Upper lobe of right lung (tissue), 1 donor: ENCODE measurements around the gene NTRK1. TPM values are rescaled to one million over a fixed set of nuclear protein-coding genes. Genes with fewer than 3 reads are reported as not detected.

Source experiments
- ATAC-seq: fragments of 200-7000 bp; cut with Tn5 transposase; one replicate; pipeline ENCODE4 v1.9.1; 2020; ENCODE audit warnings: mild to moderate bottlenecking, moderate library complexity
- DNase-seq: peaks from one replicate; pipeline ENCODE4 v3.0.0-alpha.2; 2020
- H3K27ac ChIP-seq: fragments of 200-600 bp; one replicate; pipeline ENCODE4 v1.8.0; 2022
- H3K27me3 ChIP-seq: fragments of 200-600 bp; one replicate; pipeline ENCODE4 v1.8.0; 2022; ENCODE audit warnings: mild to moderate bottlenecking
- H3K36me3 ChIP-seq: fragments of 200-600 bp; one replicate; pipeline ENCODE4 v1.8.0; 2022
- H3K4me1 ChIP-seq: fragments of 200-600 bp; one replicate; pipeline ENCODE4 v1.8.0; 2022
- H3K4me3 ChIP-seq: fragments of 200-600 bp; one replicate; pipeline ENCODE4 v1.8.0; 2022; ENCODE audit warnings: mild to moderate bottlenecking
- H3K9me3 ChIP-seq: fragments of 200-600 bp; one replicate; pipeline ENCODE4 v1.8.0; 2022
- CTCF ChIP-seq: fragments of 200-600 bp; IDR thresholded peaks from one replicate; pipeline ENCODE4 v1.8.0; 2022; ENCODE audit warnings: antibody characterized with exemption
- intact Hi-C: fragments of 100-400 bp; cut with DNase I; formaldehyde crosslinking; loops from one replicate; pipeline ENCODE4 v1.11.0; 2022
- total RNA-seq: library from RNA; stranded (reverse); fragmentation: NEBNext Ultra II Directional; extraction: Animal tissue kit (Norgen Biotek cat#: 25700); gene quantifications from one replicate; pipeline ENCODE4 v1.2.1, GENCODE V29; 2021
- donor health status: DM: no; HTN: yes; CAD: no; lungs with severe emphysema.

Gene NTRK1
- total RNA-seq, 1 donor from 2014 or later: 1.2 TPM

- Histone ChIP-seq H3K36me3 (peaks cover 6% of the 10 kb centered on the region), H3K4me3 (no peak overlapping the region), H3K27me3 (no peaks in the 10 kb centered on the region), H3K9me3 (no peaks in the 10 kb centered on the region), H3K27ac (no peak overlapping the region), H3K4me1 (peaks cover 51% of the 10 kb centered on the region)
- no peak for TF ChIP-seq CTCF
- DNase-seq: no peak
- no peak for ATAC-seq
- intact Hi-C loops: no loop called here
These were observed 40.9 kb downstream of the NTRK1 start for GRCh38 chr1:156901590-156901900.

GRCh38 chr1:156901966-156902915, 41.6 kb downstream of the NTRK1 start:
- Histone ChIP-seq H3K4me1 (peaks cover 48% of the 10 kb centered on the region), H3K4me3 (no peak overlapping the region), H3K9me3 (no peaks in the 10 kb centered on the region), H3K27ac (no peak overlapping the region), H3K36me3 (peaks cover 6% of the 10 kb centered on the region), H3K27me3 (no peaks in the 10 kb centered on the region)
- intact Hi-C loops: no loop called here
- no peak for TF ChIP-seq CTCF
- DNase-seq: no peak
- ATAC-seq: no peak

- ATAC-seq: no peak
- peaks cover 6% of the 10 kb centered on the region for H3K36me3 ChIP-seq
- no peak for TF ChIP-seq CTCF
- no peaks in the 10 kb centered on the region for H3K9me3 ChIP-seq
- DNase-seq: no peak
- H3K27me3 ChIP-seq: no peaks in the 10 kb centered on the region
- intact Hi-C loops: no loop called here
- no peak overlapping the region for H3K27ac ChIP-seq
- no peak overlapping the region for H3K4me3 ChIP-seq
- peaks cover 37% of the 10 kb centered on the region for H3K4me1 ChIP-seq
These were observed 42.8 kb downstream of the NTRK1 start for GRCh38 chr1:156903328-156904091.

GRCh38 chr1:156904187-156904959, 43.7 kb downstream of the NTRK1 start:
- peaks cover 6% of the 10 kb centered on the region for H3K36me3 ChIP-seq
- ATAC-seq: no peak
- DNase-seq: no peak
- no peak overlapping the region for H3K4me3 ChIP-seq
- H3K27me3 ChIP-seq: peaks cover 7% of the 10 kb centered on the region
- TF ChIP-seq CTCF: no peak
- H3K27ac ChIP-seq: no peak overlapping the region
- H3K9me3 ChIP-seq: no peaks in the 10 kb centered on the region
- peaks cover 28% of the 10 kb centered on the region for H3K4me1 ChIP-seq
- intact Hi-C loops: no loop called here

- no peaks in the 10 kb centered on the region for H3K9me3 ChIP-seq
- no peak for ATAC-seq
- peaks cover 7% of the 10 kb centered on the region for H3K27me3 ChIP-seq
- H3K4me1 ChIP-seq: peaks cover 21% of the 10 kb centered on the region
- H3K27ac ChIP-seq: no peak overlapping the region
- TF ChIP-seq CTCF: no peak
- no peak for DNase-seq
- intact Hi-C loops: no loop called here
- H3K4me3 ChIP-seq: no peak overlapping the region
- peaks cover 6% of the 10 kb centered on the region for H3K36me3 ChIP-seq
These were observed 44.5 kb downstream of the NTRK1 start for GRCh38 chr1:156905176-156905575.
